Ishikawa (cell line): ENCODE results near the gene CCR5.

Source experiments
- MAX ChIP-seq: IDR thresholded peaks from 2 replicates; pipeline ENCODE4 v1.6.1; 2012
- REST ChIP-seq: IDR thresholded peaks from 2 replicates; pipeline ENCODE4 v1.6.1; 2012; ENCODE audit warnings: low read depth, mild to moderate bottlenecking

GRCh38 chr3:46381625-46382024 is 10.9 kb downstream of the CCR5 start:
- no peak for TF ChIP-seq MAX
- TF ChIP-seq REST = no peak
